ENCODE measurements around the gene NQO2. TPM values are rescaled to one million over a fixed set of nuclear protein-coding genes. Genes with fewer than 3 reads are reported as not detected.

NQO2 gene
- total and polyA plus RNA-seq, 2 donors (not counting 1 experiment from before 2014, with no cell fraction given), result 6.2 to 21.5 TPM

GRCh38 chr6:2990932-2991506 is 8.7 kb upstream of the NQO2 start:
- Histone ChIP-seq H3K36me3 (replicated peaks in 1 of 2; ENCODE audit: control extremely low read depth in 1 of 2, control insufficient read depth in 1 of 2, extremely low read depth in 1 of 2, insufficient read depth in 2 of 2, low read length in 1 of 2) (no peaks in the 10 kb centered on the region), H4K20me1 (ENCODE audit: control insufficient read depth, insufficient read depth, low read length, poor library complexity, severe bottlenecking) (no peaks in the 10 kb centered on the region), H3K27ac (ENCODE audit: low read length in 2 of 2) (peak overlapping the region in 1 of 2 donors; percentile 94), H3K9me3 (ENCODE audit: control extremely low read depth in 1 of 3, control insufficient read depth in 2 of 3, insufficient read depth in 1 of 3, low read length in 2 of 3) (no peaks in the 10 kb centered on the region), H2AFZ (ENCODE audit: insufficient read depth, low read depth, low read length, poor library complexity, severe bottlenecking) (peak overlapping the region; percentile 85), H3K4me3 (ENCODE audit: control extremely low read depth in 1 of 5, extremely low read depth in 1 of 5, insufficient read depth in 1 of 5, low read depth in 2 of 5, low read length in 4 of 5) (peak overlapping the region in 4 of 5 experiments; percentile 79 to 93 (median 90)), H3K79me2 (ENCODE audit: control insufficient read depth, insufficient read depth, low read length) (no peaks in the 10 kb centered on the region), H3K4me1 (ENCODE audit: control insufficient read depth in 2 of 2, insufficient read depth in 2 of 2, low read length in 2 of 2) (peaks cover 10 to 22% of the 10 kb centered on the region in 2 donors), H3K4me2 (replicated peaks; ENCODE audit: low read depth, low read length, poor library complexity, severe bottlenecking) (peak overlapping the region; percentile 78), H3K9ac (ENCODE audit: low read length) (peak overlapping the region; percentile 85), H3K27me3 (replicated peaks in 1 of 4; ENCODE audit: control extremely low read depth in 1 of 4, control insufficient read depth in 3 of 4, insufficient read depth in 4 of 4, low read length in 3 of 4) (no peaks in the 10 kb centered on the region)
- ATAC-seq (ENCODE audit: low read depth), result no peak
- POLR2A ChIA-PET, result interaction anchor here (0.7 to 3.0 kb wide), 9 partner anchors 19 to 226 kb away, joined by 3 to 23 read pairs (median 8); partner anchors contain the start of genes RIPK1, SERPINB1, SERPINB6 and WRNIP1
- no peak for TF ChIP-seq EZH2 (IDR thresholded peaks at IDR 0.05; ENCODE audit: borderline replicate concordance, insufficient read depth, low read depth, low read length, poor library complexity, severe bottlenecking)
- TF ChIP-seq, protein P1, sequence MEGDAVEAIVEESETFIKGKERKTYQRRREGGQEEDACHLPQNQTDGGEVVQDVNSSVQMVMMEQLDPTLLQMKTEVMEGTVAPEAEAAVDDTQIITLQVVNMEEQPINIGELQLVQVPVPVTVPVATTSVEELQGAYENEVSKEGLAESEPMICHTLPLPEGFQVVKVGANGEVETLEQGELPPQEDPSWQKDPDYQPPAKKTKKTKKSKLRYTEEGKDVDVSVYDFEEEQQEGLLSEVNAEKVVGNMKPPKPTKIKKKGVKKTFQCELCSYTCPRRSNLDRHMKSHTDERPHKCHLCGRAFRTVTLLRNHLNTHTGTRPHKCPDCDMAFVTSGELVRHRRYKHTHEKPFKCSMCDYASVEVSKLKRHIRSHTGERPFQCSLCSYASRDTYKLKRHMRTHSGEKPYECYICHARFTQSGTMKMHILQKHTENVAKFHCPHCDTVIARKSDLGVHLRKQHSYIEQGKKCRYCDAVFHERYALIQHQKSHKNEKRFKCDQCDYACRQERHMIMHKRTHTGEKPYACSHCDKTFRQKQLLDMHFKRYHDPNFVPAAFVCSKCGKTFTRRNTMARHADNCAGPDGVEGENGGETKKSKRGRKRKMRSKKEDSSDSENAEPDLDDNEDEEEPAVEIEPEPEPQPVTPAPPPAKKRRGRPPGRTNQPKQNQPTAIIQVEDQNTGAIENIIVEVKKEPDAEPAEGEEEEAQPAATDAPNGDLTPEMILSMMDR (IDR thresholded peaks at IDR 0.05), result no peak
- Mint-ChIP-seq H3K27ac (peak overlapping the region; percentile 100), H3K27me3 (no peaks in the 10 kb centered on the region), H3K9me3 (ENCODE audit: insufficient read depth) (no peaks in the 10 kb centered on the region), H3K4me1 (peaks cover 25% of the 10 kb centered on the region), H3K4me3 (peak overlapping the region; percentile 98)
- CTCF ChIA-PET, result interaction anchor here (0.5 to 6.2 kb wide), 21 partner anchors 9 to 260 kb away, joined by 3 to 103 read pairs (median 7); partner anchors contain the start of genes NQO2, RIPK1, SERPINB1 and SERPINB6
- 13% methylated on average over 2 of the region's 10 CpGs for WGBS (ENCODE audit: insufficient coverage)
- intact Hi-C loops (cut with micrococcal nuclease), result loop anchor here (1.0 kb wide), 1 partner anchor 8 kb away; the partner anchor contains the start of gene NQO2
- DNase-seq, result no peak

GRCh38 chr6:2992330-2992979 is 7.2 kb upstream of the NQO2 start:
- Histone ChIP-seq H3K36me3 (replicated peaks in 1 of 2; ENCODE audit: control extremely low read depth in 1 of 2, control insufficient read depth in 1 of 2, extremely low read depth in 1 of 2, insufficient read depth in 2 of 2, low read length in 1 of 2) (no peaks in the 10 kb centered on the region), H3K27me3 (replicated peaks in 1 of 4; ENCODE audit: control extremely low read depth in 1 of 4, control insufficient read depth in 3 of 4, insufficient read depth in 4 of 4, low read length in 3 of 4) (no peaks in the 10 kb centered on the region), H3K79me2 (ENCODE audit: control insufficient read depth, insufficient read depth, low read length) (no peaks in the 10 kb centered on the region), H2AFZ (ENCODE audit: insufficient read depth, low read depth, low read length, poor library complexity, severe bottlenecking) (no peak overlapping the region), H3K9ac (ENCODE audit: low read length) (no peak overlapping the region), H3K4me3 (ENCODE audit: control extremely low read depth in 1 of 5, extremely low read depth in 1 of 5, insufficient read depth in 1 of 5, low read depth in 2 of 5, low read length in 4 of 5) (no peak overlapping the region), H4K20me1 (ENCODE audit: control insufficient read depth, insufficient read depth, low read length, poor library complexity, severe bottlenecking) (no peaks in the 10 kb centered on the region), H3K4me1 (ENCODE audit: control insufficient read depth in 2 of 2, insufficient read depth in 2 of 2, low read length in 2 of 2) (peaks cover 10 to 19% of the 10 kb centered on the region in 2 donors), H3K4me2 (replicated peaks; ENCODE audit: low read depth, low read length, poor library complexity, severe bottlenecking) (no peak overlapping the region), H3K9me3 (ENCODE audit: control extremely low read depth in 1 of 3, control insufficient read depth in 2 of 3, insufficient read depth in 1 of 3, low read length in 2 of 3) (no peaks in the 10 kb centered on the region), H3K27ac (ENCODE audit: low read length in 2 of 2) (no peak overlapping the region)
- POLR2A ChIA-PET, result no interaction called here
- 100% methylated on average over 3 of the region's 6 CpGs for WGBS (ENCODE audit: insufficient coverage)
- Mint-ChIP-seq H3K27ac (no peak overlapping the region), H3K27me3 (no peaks in the 10 kb centered on the region), H3K4me3 (no peak overlapping the region), H3K4me1 (peaks cover 25% of the 10 kb centered on the region), H3K9me3 (ENCODE audit: insufficient read depth) (no peaks in the 10 kb centered on the region)
- CTCF ChIA-PET, result interaction anchor here (1.3 to 4.2 kb wide), 2 partner anchors 63 to 146 kb away, joined by 3 to 40 read pairs; no protein-coding TSS in a partner anchor
- intact Hi-C loops (cut with micrococcal nuclease), result no loop called here
- no peak for TF ChIP-seq EZH2 (IDR thresholded peaks at IDR 0.05; ENCODE audit: borderline replicate concordance, insufficient read depth, low read depth, low read length, poor library complexity, severe bottlenecking)
- TF ChIP-seq, protein P1 (IDR thresholded peaks at IDR 0.05), result no peak
- no peak for ATAC-seq (ENCODE audit: low read depth)
- DNase-seq, result no peak
